H1 (cell line): ENCODE data around the gene LRCH1. TPM values are rescaled to one million over a fixed set of nuclear protein-coding genes. Genes with fewer than 3 reads are reported as not detected.

Experiments used
- CTCF ChIA-PET: fragments of 300-600 bp; sonication (Branson Sonifier 250); formaldehyde crosslinking; loops from one replicate; lab custom pipeline; 2021; ENCODE audit not compliant: partially characterized antibody; lab: Charles Lee
- POLR2A ChIA-PET: fragments of 300-600 bp; sonication (Branson Sonifier 250); formaldehyde crosslinking; loops from one replicate; lab custom pipeline; 2021; ENCODE audit warnings: inconsistent platforms; ENCODE audit not compliant: partially characterized antibody; lab: Charles Lee
- DNase-seq, 2 experiments: peaks; one replicate each; pipeline versions ENCODE4 v3.0.0 to v3.0.0-alpha.2; 2010 to 2022; ENCODE audit warnings: low spot score in 2 of 2, low read depth in 1 of 2, mixed read lengths in 1 of 2
- FAIRE-seq: peaks from 2 replicates; lab custom pipeline; 2011; peaks lifted over from hg19 to GRCh38; lab: Jason Lieb, UNC
- H2AFZ ChIP-seq: 2 replicates; pipeline ENCODE4 v1.8.1; 2012; ENCODE audit warnings: low read length, inconsistent platforms
- H2AK5ac ChIP-seq: 2 replicates; pipeline ENCODE4 v1.6.1; 2013; ENCODE audit warnings: low read depth, low read length
- H2BK120ac ChIP-seq: replicated peaks from 2 replicates; pipeline ENCODE3; 2013; ENCODE audit warnings: low read depth, low read length, inconsistent platforms
- H2BK12ac ChIP-seq: 2 replicates; pipeline ENCODE4 v1.6.1; 2013; ENCODE audit warnings: low read depth, low read length
- H2BK15ac ChIP-seq: 2 replicates; pipeline ENCODE4 v1.6.1; 2013; ENCODE audit warnings: low read length
- H2BK20ac ChIP-seq: 2 replicates; pipeline ENCODE4 v1.6.1; 2013; ENCODE audit warnings: low read length
- H2BK5ac ChIP-seq: 2 replicates; pipeline ENCODE4 v1.6.1; 2013; ENCODE audit warnings: low read depth, low read length
- H3K14ac ChIP-seq: 2 replicates; pipeline ENCODE4 v1.6.1; 2013; ENCODE audit warnings: inconsistent platforms; ENCODE audit not compliant: insufficient read length
- H3K18ac ChIP-seq: 2 replicates; pipeline ENCODE4 v1.6.1; 2013; ENCODE audit warnings: low read length; ENCODE audit errors: extremely low read depth
- H3K23ac ChIP-seq: 2 replicates; pipeline ENCODE4 v1.6.1; 2013; ENCODE audit warnings: inconsistent platforms; ENCODE audit not compliant: insufficient read length
- H3K23me2 ChIP-seq: 2 replicates; pipeline ENCODE4 v1.6.1; 2013; ENCODE audit warnings: low read depth, low read length
- H3K27ac ChIP-seq: 2 replicates; pipeline ENCODE4 v1.6.1; 2011; ENCODE audit warnings: low read depth, low read length, inconsistent platforms
- H3K27me3 ChIP-seq, 4 experiments: replicated peaks in 1 of 4; 1 replicate in 1 of 4; 2 replicates in 3 of 4; pipeline versions ENCODE4 v1.6.1 to v1.8.1; 2011 to 2013; ENCODE audit warnings: low read length in 3 of 4, mild to moderate bottlenecking in 3 of 4, inconsistent platforms in 2 of 4, mixed read lengths in 2 of 4, moderate library complexity in 1 of 4; ENCODE audit not compliant: control insufficient read depth in 3 of 4, insufficient read depth in 3 of 4; ENCODE audit errors: extremely low read depth in 1 of 4
- H3K36me3 ChIP-seq, 4 experiments: 2 replicates each; pipeline versions ENCODE4 v1.6.1 to v1.8.1; 2011 to 2013; ENCODE audit warnings: mild to moderate bottlenecking in 4 of 4, low read length in 3 of 4, moderate library complexity in 2 of 4, control low read depth in 1 of 4, inconsistent platforms in 1 of 4; ENCODE audit not compliant: insufficient read depth in 4 of 4, control insufficient read depth in 2 of 4
- H3K4ac ChIP-seq: replicated peaks from 2 replicates; pipeline ENCODE3; 2013; ENCODE audit warnings: low read length, low read depth, mixed read lengths, inconsistent platforms; ENCODE audit not compliant: insufficient read length
- H3K4me1 ChIP-seq, 4 experiments: replicated peaks in 1 of 4; 1 replicate in 1 of 4; 2 replicates in 3 of 4; pipeline versions ENCODE4 v1.6.1 to v1.8.1; 2011 to 2013; ENCODE audit warnings: low read length in 3 of 4, inconsistent platforms in 2 of 4, mixed read lengths in 1 of 4; ENCODE audit not compliant: insufficient read depth in 4 of 4, control insufficient read depth in 3 of 4
- H3K4me2 ChIP-seq, 2 experiments: 2 replicates each; pipeline versions ENCODE4 v1.6.1 to v1.8.1; 2011 to 2013; ENCODE audit warnings: low read depth in 2 of 2, low read length in 2 of 2, control low read depth in 1 of 2, inconsistent platforms in 1 of 2, mild to moderate bottlenecking in 1 of 2; ENCODE audit not compliant: insufficient read depth in 1 of 2
- H3K4me3 ChIP-seq, 4 experiments: fragments of 200-600, 300-600 bp in 1 of 4; sonication (generic), shearing (Covaris generic), sonication (Bioruptor Twin) in 1 of 4; 2 replicates each; pipeline versions ENCODE4 v1.5.1 to v1.8.1; 2011 to 2016; ENCODE audit warnings: low read length in 4 of 4, low read depth in 3 of 4, control low read depth in 2 of 4, inconsistent platforms in 2 of 4, mild to moderate bottlenecking in 2 of 4, mixed read lengths in 1 of 4, moderate library complexity in 1 of 4; ENCODE audit not compliant: insufficient read depth in 2 of 4; ENCODE audit errors: extremely low read depth in 1 of 4
- H3K56ac ChIP-seq: replicated peaks from 2 replicates; pipeline ENCODE3; 2013; ENCODE audit warnings: low read depth, mild to moderate bottlenecking, mixed read lengths, low read length, inconsistent platforms; ENCODE audit not compliant: insufficient read length
- H3K79me1 ChIP-seq: 2 replicates; pipeline ENCODE4 v1.6.1; 2013; ENCODE audit warnings: low read depth, low read length, control low read depth
- H3K79me2 ChIP-seq, 2 experiments: 2 replicates each; pipeline versions ENCODE4 v1.6.1 to v1.8.1; 2012 to 2013; ENCODE audit warnings: low read length in 2 of 2, mild to moderate bottlenecking in 2 of 2, inconsistent platforms in 1 of 2; ENCODE audit not compliant: insufficient read depth in 2 of 2, control insufficient read depth in 1 of 2
- H3K9ac ChIP-seq, 4 experiments: replicated peaks in 1 of 4; 1 replicate in 1 of 4; 2 replicates in 3 of 4; pipeline versions ENCODE4 v1.6.1 to v1.8.1; 2011 to 2013; ENCODE audit warnings: low read depth in 3 of 4, low read length in 3 of 4, control low read depth in 2 of 4, mild to moderate bottlenecking in 2 of 4, moderate library complexity in 2 of 4, inconsistent platforms in 1 of 4; ENCODE audit errors: extremely low read depth in 1 of 4
- H3K9me3 ChIP-seq, 2 experiments: 2 replicates each; pipeline versions ENCODE4 v1.6.1 to v1.8.1; 2012 to 2013; ENCODE audit warnings: mild to moderate bottlenecking in 2 of 2, moderate library complexity in 2 of 2, control low read depth in 1 of 2, inconsistent platforms in 1 of 2, low read depth in 1 of 2, low read length in 1 of 2, mixed read lengths in 1 of 2; ENCODE audit not compliant: insufficient read depth in 2 of 2
- H4K20me1 ChIP-seq, 2 experiments: replicated peaks in 1 of 2; 2 replicates each; pipeline versions ENCODE3 to v1.8.1; 2011 to 2013; ENCODE audit warnings: inconsistent platforms in 2 of 2, low read length in 2 of 2, mild to moderate bottlenecking in 1 of 2; ENCODE audit not compliant: insufficient read depth in 2 of 2, control insufficient read depth in 1 of 2
- H4K5ac ChIP-seq: 2 replicates; pipeline ENCODE4 v1.6.1; 2013; ENCODE audit warnings: low read length, low read depth, mixed read lengths, inconsistent platforms; ENCODE audit not compliant: insufficient read length
- H4K8ac ChIP-seq: 2 replicates; pipeline ENCODE4 v1.8.0; 2013; ENCODE audit warnings: mild to moderate bottlenecking, moderate library complexity, low read length, inconsistent platforms; ENCODE audit not compliant: insufficient read depth; ENCODE audit errors: extremely low read depth
- H4K91ac ChIP-seq: replicated peaks from 2 replicates; pipeline ENCODE3; 2013; ENCODE audit warnings: low read length, mixed read lengths, inconsistent platforms; ENCODE audit not compliant: insufficient read length
- JUND ChIP-seq: IDR thresholded peaks from 2 replicates; pipeline ENCODE4 v1.6.1; 2011; ENCODE audit warnings: mild to moderate bottlenecking, improper control_type of control experiment, low read length
- WGBS, 2 experiments: shearing (Covaris generic) in 1 of 2; methylation state at CpG; one replicate each; pipeline versions ENCODE4 v1.1.6 to v1.1.7; 2013 to 2015; ENCODE audit warnings: low lambda C conversion rate in 2 of 2, mixed read lengths in 2 of 2, inconsistent platforms in 1 of 2, low coverage in 1 of 2, missing lambda C conversion rate in 1 of 2; ENCODE audit not compliant: insufficient replicate concordance in 2 of 2, insufficient coverage in 1 of 2, insufficient read length in 1 of 2; ENCODE audit errors: extremely low coverage in 1 of 2, missing lambda C conversion rate in 1 of 2; 5-methylcytosine and 5-hydroxymethylcytosine counted together
- polyA plus RNA-seq, 7 experiments: library from polyadenylated mRNA; depleted of rRNA in 3 of 7; stranded (reverse) in 5 of 7; unstranded in 2 of 7; fragments of >200 nt in 5 of 7; fragments of 200-250 nt in 2 of 7; gene quantifications; 1 replicate in 5 of 7; 2 replicates in 1 of 7; 4 replicates in 1 of 7; pipeline versions ENCODE4 v1.2.1 to v1.2.3, GENCODE V29; 2011 to 2013; ENCODE audit warnings: missing spikeins in 2 of 7, mixed read lengths in 2 of 7
- total RNA-seq: library from RNA; stranded (reverse); fragmentation: NEBNext Ultra II Directional; extraction: Animal tissue kit (Norgen Biotek cat#: 25700); gene quantifications from 2 replicates; pipeline ENCODE4 v1.2.1, GENCODE V29; 2021

LRCH1 gene
- total and polyA plus RNA-seq, 2 of the 8 experiments (the other 6 are each of a cell fraction or from before 2014, with no cell fraction given): 3.0 to 10.1 TPM

GRCh38 chr13:46662690-46663089, 109.7 kb downstream of the LRCH1 start:
- Histone ChIP-seq H3K23me2 (no peaks in the 10 kb centered on the region; the same call in 1 of the 2 replicates), H4K8ac (no peak overlapping the region), H3K18ac (no peak overlapping the region), H3K79me1 (no peaks in the 10 kb centered on the region; the same call in 1 of the 2 replicates), H3K36me3 (no peaks in the 10 kb centered on the region), H3K4me3 (no peak overlapping the region), H2BK15ac (no peak overlapping the region), H4K5ac (no peak overlapping the region), H3K27ac (no peak overlapping the region), H2BK20ac (no peak overlapping the region), H2BK5ac (no peak overlapping the region), H2AFZ (no peak overlapping the region), H3K4me2 (peak overlapping the region in 1 of 2 experiments; percentile 6; a peak in 2 of 4 replicates), H3K27me3 (no peaks in the 10 kb centered on the region), H4K20me1 (no peaks in the 10 kb centered on the region), H3K14ac (no peak overlapping the region), H2AK5ac (no peak overlapping the region), H4K91ac (no peak overlapping the region), H3K9me3 (no peaks in the 10 kb centered on the region), H3K23ac (no peak overlapping the region), H2BK12ac (no peak overlapping the region), H2BK120ac (no peak overlapping the region), H3K9ac (no peak overlapping the region), H3K56ac (no peak overlapping the region), H3K4ac (no peak overlapping the region), H3K79me2 (peaks cover 0 to 19% of the 10 kb centered on the region in 2 experiments; a peak in 2 of 4 replicates), H3K4me1 (peaks cover 3 to 28% (median 13%) of the 10 kb centered on the region in 4 experiments; a peak in 6 of 7 replicates)
- ChIA-PET CTCF (interaction anchor here (1.3 to 1.7 kb wide), 4 partner anchors 10 to 57 kb away, joined by 3 to 4 read pairs (median 4); no protein-coding TSS in a partner anchor), POLR2A (no interaction called here)
- DNase-seq (no peak), FAIRE-seq (no peak)
- TF ChIP-seq JUND: no peak
- WGBS, 2 experiments: 82% methylated on average over 3 of the region's 3 CpGs; no CpG with 5 or more reads in 1 of the 2 experiments
